NCI-H1105 treated with DMSO at 0.1 percent for 48 hours (cell line): ENCODE measurements around the gene ZNF568.
A peak's percentile ranks its signal among the peaks of the same experiment; 100 is the strongest.

Source experiments
- DNase-seq: peaks from one replicate; lab custom pipeline; 2025; lab: John Stamatoyannopoulos, UW

ZNF568 gene

GRCh38 chr19:36999313-36999712, 83.2 kb downstream of the ZNF568 start:
- no peak for DNase-seq

- peak; percentile 81 for DNase-seq
These were observed 91.6 kb downstream of the ZNF568 start for GRCh38 chr19:37007587-37008220.

DNA sequence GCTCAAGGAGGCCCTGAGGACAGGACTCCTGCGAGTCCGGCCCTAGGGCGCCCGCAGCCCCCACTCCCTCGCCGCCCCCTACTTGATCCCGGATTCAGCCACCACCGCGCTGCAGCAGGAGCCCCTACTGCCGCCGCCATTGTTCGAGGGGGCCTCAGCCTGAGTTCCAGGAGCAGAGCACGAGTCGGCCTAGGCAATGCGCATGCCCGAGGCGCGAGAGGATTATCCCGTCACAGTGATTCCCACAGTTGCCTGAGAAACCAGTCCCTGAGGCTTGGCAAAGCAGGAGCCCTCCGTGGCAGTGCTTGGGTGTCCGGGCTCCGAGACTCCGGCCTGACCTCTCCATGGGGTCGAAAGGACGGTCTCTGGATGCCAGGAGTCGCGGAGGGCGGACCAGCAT, 93.7 kb downstream of the ZNF568 start:
- no peak for DNase-seq

GRCh38 chr19:37012093-37012745, 96.1 kb downstream of the ZNF568 start:
- DNase-seq = no peak

DNA sequence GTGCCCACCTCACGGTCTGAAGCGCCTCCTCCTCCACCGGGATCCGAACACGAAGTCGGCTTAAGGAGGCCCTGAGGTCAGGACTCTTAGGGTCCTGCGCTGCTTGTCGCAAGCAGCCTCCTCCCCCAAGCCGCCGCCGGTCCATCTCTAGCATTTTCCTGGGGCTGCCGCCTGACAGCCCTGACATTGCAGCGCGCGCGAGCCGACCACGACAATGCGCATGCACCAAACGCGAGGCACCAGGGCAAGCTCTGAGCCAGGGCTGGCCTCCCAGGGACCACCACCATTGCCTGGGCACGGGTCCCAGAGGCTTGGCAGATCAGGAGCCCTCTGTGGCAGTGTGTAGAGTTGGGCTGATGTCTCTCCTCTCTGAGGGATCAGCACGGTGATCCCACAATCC, 98.3 kb downstream of the ZNF568 start:
- DNase-seq = no peak

GRCh38 chr19:37045140-37045539, 129.0 kb downstream of the ZNF568 start:
- no peak for DNase-seq
